H1 (cell line): ENCODE results near the gene TCEA2. TPM values are rescaled to one million over a fixed set of nuclear protein-coding genes. Genes with fewer than 3 reads are reported as not detected.

ENCODE experiments used
- EP300 ChIP-seq, 2 experiments: IDR thresholded peaks; 1 replicate in 1 of 2; 2 replicates in 1 of 2; pipeline ENCODE4 v1.6.1; 2011 to 2012; ENCODE audit warnings: low read depth in 2 of 2, low read length in 2 of 2, mild to moderate bottlenecking in 2 of 2, borderline replicate concordance in 1 of 2, inconsistent platforms in 1 of 2, moderate library complexity in 1 of 2
- JUND ChIP-seq: IDR thresholded peaks from 2 replicates; pipeline ENCODE4 v1.6.1; 2011; ENCODE audit warnings: mild to moderate bottlenecking, improper control_type of control experiment, low read length
- NRF1 ChIP-seq: IDR thresholded peaks from 2 replicates; pipeline ENCODE4 v1.6.1; 2011; ENCODE audit warnings: mild to moderate bottlenecking, low read depth, low read length, improper control_type of control experiment
- RFX5 ChIP-seq: IDR thresholded peaks from 2 replicates; pipeline ENCODE4 v1.6.1; 2011; ENCODE audit warnings: low read depth, low read length, improper control_type of control experiment, borderline replicate concordance
- SAP30 ChIP-seq: fragments of 300-600 bp; sonication (generic); IDR thresholded peaks from 2 replicates; pipeline ENCODE4 v1.7.1; 2012; ENCODE audit warnings: low read length, moderate library complexity, mild to moderate bottlenecking, inconsistent platforms; ENCODE audit not compliant: insufficient read depth, insufficient replicate concordance
- TBP ChIP-seq: IDR thresholded peaks from 2 replicates; pipeline ENCODE4 v1.6.1; 2011; ENCODE audit warnings: low read depth, low read length, improper control_type of control experiment
- TEAD4 ChIP-seq: IDR thresholded peaks from 2 replicates; pipeline ENCODE4 v1.6.1; 2012; ENCODE audit warnings: low read depth, low read length, inconsistent platforms, mixed read lengths
- polyA plus RNA-seq, 7 experiments: library from polyadenylated mRNA; depleted of rRNA in 3 of 7; stranded (reverse) in 5 of 7; unstranded in 2 of 7; fragments of >200 nt in 5 of 7; fragments of 200-250 nt in 2 of 7; gene quantifications; 1 replicate in 5 of 7; 2 replicates in 1 of 7; 4 replicates in 1 of 7; pipeline versions ENCODE4 v1.2.1 to v1.2.3, GENCODE V29; 2011 to 2013; ENCODE audit warnings: missing spikeins in 2 of 7, mixed read lengths in 2 of 7
- total RNA-seq: library from RNA; stranded (reverse); fragmentation: NEBNext Ultra II Directional; extraction: Animal tissue kit (Norgen Biotek cat#: 25700); gene quantifications from 2 replicates; pipeline ENCODE4 v1.2.1, GENCODE V29; 2021

TCEA2 gene
- total and polyA plus RNA-seq, 2 of the 8 experiments (the other 6 are each of a cell fraction or from before 2014, with no cell fraction given), result 41.4 to 42.3 TPM

DNA sequence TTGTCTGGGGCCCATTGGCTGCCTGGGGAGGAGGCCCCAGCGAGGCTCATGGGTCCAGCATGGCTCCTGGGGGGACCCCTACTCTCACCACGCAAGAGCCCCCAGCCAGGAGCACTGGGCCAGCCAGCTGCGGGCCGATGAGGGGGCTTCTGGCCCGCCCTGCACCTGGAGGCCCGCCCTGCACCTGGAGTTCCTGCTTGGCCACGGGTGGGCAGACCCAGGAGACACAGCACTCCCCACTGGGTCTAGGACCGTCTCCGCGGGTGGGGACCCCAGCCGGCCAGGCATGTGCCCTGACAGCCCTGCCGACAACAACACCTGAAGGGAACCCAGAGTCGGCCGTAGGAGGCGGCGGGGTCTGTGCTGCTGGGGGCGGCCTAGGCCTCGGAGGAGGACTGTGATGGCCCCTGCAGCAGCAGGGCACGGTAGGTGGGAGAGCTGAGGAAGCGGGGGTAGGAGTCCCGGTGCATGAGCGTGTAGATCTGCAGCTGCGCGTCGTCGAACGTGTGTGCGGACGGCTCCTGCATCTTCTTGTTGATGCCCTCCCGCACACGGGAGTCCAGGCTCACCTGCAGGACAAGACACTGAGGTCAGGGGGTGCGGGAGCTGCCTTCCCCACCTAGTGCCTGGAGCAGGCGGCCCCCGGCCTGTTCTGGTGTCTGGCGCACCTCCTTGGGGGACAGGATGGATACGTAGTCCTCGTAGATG is 10.6 kb downstream of the TCEA2 start (continued):
- TF ChIP-seq EP300 (IDR thresholded peaks at IDR 0.05; ENCODE audit: borderline replicate concordance in 1 of 2, low read depth in 2 of 2, low read length in 2 of 2) (no peak), NRF1 (no peak), TBP (no peak), SAP30 (no peak), RFX5 (no peak), TEAD4 (no peak), JUND (no peak)
